ENCODE measurements around the gene BCAT1.
"Not testable (repeated sequence)": the region's sequence is repeated elsewhere in the genome, so short reads cannot be mapped to it uniquely, and the experiment has no call there.

The BCAT1 gene

DNA sequence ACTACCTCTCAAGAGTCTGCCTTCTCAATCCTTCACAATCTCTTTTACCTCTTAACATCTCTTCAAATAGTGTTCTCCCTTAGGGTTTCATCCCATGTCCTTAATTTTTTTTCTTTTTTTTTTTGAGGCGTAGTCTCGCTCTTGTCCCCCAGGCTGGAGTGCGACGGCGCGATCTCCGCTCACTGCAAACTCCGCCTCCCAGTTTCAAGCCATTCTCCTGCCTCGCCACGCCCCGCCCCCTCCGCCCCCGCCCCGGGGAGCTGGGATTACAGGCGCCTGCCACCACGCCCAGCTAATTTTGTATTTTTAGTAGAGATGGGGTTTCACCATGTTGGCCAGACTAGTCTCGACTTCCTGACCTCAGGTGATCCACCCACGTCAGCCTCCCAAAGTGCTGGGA, 7.0 kb upstream of the BCAT1 start:
- no peak for FAIRE-seq

DNA sequence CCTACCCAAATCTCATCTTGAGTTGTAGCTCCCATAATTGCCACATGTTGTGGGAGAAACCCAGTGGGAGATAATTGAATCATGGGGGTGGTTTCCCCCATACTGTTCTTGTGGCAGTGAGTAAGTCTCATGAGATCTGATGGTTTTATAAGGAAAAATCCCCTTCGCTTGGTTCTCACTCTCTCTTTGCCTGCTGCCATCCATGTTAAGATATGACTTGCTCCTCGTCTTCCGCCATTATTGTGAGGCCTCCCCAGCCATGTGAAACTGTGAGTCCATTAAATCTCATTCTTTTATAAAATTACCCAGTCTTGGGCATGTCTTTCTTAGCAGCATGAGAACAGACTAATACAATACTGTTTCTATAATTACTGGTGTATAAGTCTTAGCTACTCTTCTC, 6.5 kb upstream of the BCAT1 start:
- no peak for FAIRE-seq

DNA sequence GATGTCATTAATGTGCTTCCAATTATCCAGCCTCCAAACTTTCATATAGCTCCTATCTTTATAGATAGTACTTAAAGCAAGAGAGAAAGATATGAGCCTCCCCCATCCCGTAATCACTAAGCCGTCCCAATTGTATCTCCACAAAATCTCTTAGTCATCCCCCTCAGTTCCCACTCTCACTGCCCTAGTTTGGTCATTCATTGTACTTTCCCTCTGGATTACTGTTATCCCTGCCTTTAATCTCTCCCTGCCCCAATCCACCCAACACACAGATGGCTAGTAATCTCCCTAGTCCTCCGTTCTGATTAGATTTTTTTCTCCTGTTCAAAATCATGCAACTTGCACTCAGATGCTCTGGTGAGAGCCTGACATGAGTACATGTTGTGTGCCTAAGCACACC, 5.4 kb upstream of the BCAT1 start:
- no peak for FAIRE-seq

DNA sequence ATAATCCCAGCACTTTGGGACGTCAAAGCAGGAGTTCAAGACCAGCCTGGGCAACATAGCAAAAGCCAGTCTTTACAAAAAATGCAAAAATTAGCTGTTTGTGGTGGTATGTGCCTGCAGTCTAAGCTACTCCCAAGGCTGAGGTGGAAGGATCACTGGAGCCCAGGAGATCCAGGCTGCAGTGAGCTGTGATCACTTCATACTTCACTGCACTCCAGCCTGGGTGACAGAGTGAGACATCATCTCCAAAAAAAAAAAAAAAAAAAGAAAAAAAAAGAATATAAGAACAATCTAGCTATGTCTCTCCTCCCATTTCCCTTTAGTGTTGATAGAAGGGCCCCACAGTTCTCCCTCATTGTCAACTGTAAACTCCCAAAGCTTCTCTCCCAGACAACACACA, 3.5 kb upstream of the BCAT1 start:
- FAIRE-seq, result no peak

DNA sequence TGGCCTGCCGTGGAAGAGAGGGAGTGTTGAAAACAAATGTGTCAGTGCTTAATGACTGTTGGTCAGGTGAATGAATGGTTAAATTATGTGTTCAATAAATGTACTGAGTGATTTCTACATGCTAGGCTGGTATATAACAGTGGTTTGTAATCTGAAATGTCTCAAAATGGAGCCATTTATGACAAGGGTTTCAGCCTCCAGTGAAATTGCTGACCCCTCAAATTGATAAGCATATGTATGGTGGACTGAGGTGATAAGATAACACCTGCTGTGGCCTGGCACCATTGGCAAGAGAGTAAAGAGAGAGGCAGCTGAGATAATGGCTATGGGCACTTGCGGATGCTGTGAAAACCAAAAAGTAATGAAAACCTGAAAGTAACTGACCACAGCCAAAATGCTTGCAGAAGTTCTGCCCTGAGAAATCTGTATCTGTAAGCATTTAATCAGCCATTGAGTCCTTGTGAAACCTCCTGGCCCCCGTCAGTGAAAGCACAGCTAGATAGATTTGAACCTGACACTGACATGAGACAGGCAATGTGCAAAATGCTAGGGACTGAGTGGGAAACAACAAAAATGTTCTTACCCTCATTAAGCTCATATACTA, 1.4 kb upstream of the BCAT1 start:
- FAIRE-seq, result no peak

DNA sequence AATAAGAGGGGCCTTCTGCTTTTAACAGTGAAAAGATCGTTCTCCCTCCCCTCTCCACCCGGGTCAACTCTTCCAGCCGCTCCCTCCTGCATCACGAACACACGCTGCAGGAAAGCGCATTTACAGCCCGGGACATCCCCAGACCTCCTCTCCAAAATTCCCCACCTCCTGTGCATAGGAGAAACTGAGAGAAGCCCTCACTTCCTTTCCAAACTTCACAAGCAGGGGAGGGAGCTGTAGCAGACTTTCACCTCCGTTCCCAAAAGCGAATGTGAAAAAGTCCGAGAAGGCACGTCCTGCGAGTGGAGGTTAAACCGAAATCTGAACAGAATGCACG, 513 bp downstream of the BCAT1 start:
- no peak for FAIRE-seq

DNA sequence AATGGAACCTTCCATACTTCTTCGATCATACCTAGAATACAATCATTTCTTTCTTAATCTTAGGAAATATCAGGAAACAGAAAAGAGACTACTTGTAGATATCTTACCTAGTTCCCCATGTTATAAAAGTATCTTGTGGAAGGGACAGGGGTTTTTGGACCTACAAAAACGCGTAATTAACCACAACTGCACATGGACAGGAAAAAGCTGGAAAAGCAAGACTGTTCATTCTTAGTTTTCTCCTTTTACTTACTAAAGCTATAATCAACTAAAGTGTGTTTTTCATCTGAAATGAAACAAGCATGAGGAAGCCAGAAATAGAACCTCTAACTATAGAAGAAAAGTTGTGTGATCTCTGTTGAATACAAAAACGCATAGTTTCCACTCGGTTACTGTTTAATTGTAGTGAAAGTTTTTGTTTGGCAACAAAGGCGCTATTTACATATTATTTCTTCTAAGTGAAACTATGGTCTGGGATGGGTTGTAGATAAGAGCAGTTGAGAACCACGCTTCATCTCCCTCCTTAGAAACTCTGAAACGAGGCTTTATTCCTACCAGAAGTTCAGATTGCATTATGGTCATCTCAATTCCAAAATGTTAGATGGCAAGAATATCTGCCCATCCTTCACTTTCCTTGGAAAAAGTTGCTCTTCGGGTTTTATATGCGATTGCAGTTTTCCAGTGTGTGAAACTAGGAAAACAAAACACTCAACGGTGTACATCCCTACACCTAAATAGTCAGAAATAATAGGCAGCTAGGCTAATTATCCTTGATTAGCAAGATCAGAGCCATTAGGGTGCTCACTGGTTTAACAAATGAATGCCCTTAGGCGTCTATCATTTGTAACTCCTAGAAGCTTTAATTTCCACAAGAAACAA, 1.1 kb downstream of the BCAT1 start:
- no peak for FAIRE-seq

DNA sequence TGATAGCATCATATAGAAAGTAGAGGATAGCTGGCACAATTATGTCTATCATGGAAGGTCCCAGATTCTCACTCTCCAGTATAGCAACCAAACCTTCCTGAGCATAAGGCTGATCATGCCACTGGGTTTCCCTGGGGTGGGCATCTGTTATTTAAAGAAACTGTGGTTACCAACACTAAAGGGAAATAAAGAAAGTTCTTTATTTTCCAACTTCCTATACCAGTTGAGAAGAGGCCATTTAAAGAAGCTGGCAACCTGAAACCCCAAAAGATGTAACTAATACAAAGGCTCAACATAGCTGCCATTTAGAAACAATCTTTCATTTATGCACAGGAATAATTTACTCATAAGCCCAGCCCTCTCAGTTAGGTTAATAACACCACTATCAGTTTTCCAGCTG, 3.1 kb downstream of the BCAT1 start:
- no peak for FAIRE-seq

DNA sequence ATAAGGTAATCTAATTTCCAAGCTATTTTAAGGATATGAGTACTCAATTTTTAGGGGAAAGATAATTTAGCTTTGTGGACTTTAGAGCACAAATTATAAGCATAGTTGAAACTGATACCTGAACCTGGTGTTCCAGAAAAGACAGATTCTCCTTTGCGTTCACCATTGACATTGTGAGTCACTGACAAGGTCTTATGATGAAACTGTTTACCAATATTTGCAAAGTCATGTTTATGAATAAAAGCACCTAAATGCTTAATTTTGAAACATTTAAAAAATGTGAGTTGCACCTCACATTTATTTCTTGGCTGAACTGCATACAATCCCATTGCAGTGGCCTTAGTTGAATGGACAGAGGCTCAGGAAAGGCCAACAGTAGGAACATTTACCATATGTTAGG, 3.9 kb downstream of the BCAT1 start:
- no peak for FAIRE-seq

DNA sequence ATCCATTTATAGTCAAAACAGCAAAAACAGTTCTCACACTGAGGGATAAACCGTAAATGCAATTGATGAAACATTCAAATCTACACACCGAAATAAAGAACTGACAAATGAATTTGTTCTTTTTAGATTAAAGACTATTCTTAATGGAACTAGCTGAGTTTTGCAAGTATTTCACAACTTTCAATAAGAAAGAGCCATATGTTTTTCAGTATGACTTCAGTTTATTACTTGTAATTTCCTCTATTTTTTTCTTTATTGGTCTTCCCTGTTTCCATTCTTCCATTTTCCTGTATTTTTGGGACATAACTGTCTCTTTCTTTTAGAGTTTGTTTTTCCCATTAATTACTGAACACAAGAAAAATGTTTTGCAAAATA, 4.3 kb downstream of the BCAT1 start:
- no peak for FAIRE-seq

DNA sequence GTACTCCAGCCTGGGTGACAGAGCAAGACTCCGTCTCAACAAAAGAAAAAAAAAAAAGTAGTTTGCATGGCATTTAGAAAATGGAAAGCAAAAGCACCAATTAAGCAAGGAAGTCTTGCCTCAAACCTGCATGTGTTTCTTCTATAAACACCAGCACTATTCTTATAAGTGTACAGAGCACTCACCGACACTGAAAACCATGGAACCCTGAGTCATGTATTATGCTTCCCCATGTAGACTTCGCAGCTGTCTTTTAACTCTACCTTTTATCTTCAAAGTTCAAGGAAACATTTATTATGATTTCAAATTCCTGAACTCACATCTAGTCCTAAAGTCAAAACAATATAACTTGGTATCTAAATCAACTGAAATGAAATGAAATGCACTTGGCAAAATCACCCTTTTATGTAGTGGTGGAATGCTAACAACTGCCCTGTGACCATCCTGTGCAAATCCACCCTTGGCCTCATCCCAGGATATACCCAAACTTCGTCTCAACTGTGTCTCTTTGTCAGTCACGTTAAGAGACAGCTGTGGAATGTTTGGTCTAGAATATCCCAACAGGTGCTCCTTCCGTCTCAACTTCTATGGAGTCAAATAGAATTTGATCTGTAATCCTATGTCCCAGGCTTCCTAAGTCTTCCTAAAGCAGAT, 4.8 kb downstream of the BCAT1 start:
- FAIRE-seq, result no peak

DNA sequence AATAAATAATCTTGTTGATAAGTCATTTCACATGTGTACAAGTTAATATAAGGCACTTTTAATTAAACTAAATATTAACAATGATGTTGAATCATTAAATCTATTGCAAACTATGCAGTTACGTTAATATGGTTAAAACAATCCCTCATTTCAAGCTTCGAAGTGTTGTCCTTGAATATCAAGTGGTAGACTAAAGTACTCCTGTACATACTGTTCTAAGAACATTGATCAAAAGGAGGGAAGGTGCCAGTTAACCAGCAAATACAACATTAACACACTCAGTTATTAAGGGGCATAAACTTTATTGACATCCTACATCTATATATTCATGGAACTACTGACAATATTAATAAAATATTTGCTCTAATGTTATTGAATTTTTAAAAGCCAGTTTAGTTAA, 8.7 kb downstream of the BCAT1 start:
- no peak for FAIRE-seq

DNA sequence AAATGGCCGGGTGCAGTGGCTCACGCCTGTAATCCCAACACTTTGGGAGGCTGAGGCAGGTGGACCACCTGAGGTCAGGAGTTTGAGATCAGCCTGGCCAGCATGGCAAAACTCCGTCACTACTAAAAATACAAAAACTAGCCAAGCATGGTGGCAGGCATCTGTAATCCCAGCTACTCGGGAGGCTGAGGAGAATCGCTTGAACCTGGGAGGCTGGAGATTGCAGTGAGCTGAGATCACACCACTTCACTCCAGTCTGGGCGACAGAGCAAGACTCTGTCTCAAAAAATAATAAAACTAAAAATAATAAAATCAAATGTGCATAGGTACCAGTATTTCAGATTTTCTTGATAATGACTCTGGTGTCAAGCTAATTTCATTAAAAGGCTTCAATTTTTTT, 9.3 kb downstream of the BCAT1 start:
- not testable (repeated sequence) for FAIRE-seq

DNA sequence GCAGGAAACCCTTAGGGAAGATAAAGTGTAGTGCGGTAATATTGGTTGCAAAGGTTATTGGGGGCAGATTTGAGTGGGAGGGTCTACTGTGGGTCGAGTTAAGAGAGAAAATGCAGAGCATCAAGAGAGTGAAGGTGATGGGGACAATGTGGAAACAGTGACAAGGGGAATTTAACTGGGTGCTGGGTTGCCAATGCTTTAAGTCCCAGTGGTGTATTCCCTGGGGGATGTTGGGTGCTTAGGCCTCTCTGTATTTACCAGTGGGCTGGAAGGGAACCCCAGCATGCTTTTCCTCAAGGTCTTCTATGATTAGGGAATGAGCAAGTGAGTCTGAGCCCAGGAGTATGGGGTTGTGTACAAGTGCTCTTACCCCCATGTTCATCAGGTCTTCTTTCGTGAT, 10.6 kb downstream of the BCAT1 start:
- FAIRE-seq, result no peak

DNA sequence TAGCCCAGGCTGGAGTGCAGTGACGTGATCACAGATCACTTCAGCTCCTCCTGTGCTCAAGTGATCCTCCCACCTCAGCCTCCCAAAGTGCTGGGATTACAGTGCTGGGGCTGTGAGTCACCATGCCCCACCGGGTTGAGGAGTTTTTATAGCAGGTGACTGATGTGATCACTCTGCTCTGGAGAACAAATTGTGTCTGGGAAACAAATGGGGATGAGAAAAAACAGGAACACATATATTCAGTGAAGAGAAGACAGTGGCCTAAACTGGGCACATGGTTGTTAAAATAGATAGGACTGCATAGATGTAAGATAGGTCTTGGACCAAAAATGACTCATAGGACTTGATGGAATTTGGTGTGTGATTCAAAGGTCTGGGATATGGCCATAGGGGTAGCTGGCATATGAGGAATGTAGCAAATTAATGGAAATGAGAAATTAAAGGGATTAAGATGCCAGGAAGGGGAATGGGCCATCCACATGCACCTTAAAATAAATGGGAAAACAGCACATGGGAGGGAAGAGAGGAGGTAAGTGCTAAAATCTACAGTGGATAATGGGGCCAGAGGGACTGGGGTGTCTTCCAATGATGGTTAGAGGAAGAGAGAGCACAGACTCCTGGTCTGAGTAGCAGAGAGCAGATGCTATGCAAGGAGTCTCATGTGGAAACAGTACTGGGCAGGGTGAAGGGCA, 11.2 kb downstream of the BCAT1 start:
- no peak for FAIRE-seq

DNA sequence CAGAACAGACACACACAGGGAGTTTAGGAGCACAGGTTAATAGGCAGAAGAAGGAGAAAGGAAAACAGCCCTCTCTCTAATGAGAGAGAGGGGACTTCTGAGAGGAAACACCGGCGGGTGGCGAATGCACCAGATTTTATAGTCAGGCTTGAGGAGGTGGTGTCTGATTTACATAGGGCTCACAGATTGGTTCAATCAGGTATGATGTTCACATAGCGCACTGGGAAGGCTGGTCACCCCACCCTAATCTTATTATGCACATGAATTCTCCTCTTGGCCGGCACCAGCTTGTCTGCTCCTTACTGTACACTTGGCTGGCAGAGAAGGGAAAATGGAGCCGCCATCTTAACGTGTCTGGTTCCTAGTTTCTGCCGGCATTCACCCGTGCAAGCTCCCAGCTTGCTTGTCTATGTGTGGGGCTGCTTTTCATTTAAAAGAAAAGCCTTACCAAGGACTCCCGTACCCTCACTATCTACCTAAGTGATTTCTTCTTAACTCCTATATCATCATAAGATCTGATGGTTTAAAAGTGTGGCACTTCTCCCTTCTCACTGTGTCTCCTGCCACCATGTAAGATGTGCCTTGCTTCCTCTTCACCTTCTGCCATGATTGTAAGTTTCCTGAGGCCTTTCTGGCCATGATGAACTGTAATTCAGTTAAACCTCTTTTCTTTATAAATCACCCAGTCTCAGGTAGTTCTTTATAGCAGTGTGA, 15.1 kb downstream of the BCAT1 start:
- no peak for FAIRE-seq

DNA sequence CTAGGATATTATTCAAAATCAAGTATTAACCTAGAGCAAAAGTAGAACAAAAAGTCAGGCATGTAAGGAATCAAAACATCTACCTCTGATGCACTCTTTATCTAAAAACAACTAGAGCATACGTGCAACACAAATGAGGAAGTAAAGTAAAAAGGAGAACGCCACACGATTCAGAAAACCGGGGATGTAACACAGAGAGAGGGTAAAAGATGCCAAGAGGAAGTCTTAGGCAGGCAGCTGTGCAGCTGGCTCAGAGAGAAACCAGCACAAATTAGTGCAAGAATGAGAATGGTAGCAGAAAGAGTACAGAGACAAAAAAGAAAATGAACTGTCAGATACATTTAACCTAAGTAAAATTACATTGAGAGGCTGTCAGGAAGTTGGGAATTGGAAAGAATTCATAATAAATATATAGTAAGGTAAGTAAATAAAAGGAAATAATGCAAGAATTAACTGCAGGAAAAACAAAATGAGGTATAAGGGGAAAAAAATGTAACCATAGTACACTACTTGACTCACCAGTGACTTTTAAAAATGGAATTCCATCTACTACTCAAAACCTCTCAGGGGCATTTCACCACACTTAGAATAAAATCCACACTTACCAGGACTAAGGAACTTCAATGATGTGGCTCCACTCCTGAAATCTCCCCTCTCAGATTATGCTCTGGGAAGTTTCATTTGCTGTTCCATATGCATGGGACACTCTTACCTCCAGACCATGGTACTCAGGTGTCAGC, 17.1 kb downstream of the BCAT1 start:
- no peak for FAIRE-seq

DNA sequence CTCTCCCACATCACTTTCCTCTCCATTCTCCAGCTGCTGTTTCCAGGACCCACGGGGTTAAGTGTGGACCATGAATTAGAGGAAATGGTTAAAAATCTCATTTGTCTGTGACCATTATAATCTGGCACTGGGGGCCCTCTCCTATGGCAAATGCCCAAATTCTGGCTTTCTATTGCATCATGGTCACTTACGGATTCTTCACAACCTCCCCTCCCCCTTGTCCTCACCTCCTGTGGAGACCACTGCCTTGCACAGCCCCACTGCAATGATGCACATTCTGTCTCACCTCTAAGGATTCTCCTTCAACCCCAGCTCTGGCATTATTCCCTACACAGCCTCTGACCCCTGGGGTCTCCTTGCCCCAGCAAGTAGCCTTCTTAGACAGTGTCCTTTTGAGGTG, 18.9 kb downstream of the BCAT1 start:
- FAIRE-seq, result no peak

DNA sequence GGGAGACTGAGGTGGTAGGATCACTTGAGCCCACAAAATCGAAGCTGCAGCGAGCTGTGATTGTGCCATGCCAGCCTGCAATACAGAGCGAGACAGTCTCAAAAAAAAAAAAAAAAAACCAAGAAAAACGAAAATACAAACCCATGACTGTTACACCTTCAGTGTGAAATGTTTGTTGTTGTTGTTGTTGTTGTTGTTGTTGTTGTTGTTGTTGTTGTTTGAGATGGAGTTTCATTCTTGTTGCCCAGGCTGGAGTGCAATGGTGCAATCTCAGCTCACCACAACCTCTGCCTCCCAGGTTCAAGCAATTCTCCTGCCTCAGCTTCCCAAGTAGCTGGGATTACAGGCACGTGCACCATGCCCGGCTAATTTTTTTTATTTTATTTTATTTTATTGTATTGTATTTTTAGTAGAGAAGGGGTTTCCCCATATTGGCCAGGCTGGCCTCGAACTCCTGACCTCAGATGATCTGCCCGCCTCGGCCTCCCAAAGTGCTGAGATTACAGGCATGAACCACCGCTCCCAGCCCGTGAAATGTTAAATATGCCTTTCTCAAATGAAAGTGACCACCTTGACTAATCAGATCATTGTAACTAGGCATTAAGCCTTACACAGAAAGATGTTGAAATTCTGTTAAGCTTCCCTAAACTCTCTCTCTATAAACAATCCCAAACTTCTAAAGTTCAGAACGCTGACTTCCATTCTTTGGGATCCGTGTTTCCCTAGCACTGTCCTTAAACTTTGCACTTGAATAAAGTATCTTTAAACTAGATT, 20.2 kb downstream of the BCAT1 start:
- not testable (repeated sequence) for FAIRE-seq

DNA sequence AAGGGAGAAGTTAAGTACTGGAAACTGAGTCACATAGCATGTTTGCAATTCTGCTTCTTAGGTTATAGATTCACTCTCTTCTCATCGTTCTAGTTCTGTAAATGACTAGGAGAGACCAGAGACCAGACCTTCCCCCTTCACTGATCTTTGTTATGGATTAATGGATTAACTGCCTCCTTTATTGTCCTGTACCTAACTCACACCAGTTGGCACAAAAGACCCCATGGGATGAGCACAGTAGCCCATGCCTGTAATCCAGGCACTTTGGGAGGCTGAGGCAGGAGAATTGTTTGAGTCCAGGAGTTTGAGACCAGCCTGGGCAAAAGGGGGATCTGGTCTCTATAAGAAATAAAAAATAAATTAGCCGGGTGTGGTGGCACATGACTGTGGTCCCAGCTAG, 20.8 kb downstream of the BCAT1 start:
- no peak for FAIRE-seq

DNA sequence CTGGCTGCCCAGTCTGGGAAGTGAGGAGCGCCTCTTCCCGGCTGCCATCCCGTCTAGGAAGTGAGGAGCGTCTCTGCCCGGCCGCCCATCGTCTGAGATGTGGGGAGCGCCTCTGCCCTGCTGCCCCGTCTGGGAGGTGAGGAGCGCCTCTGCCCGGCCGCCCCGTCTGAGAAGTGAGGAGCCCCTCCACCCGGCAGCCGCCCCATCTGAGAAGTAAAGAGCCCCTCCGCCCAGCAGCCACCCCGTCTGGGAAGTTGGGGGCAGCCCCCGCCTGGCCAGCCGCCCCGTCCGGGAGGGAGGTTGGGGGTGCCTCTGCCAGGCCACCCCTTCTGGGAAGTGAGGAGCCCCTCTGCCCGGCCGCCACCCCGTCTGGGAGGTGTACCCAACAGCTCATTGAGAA, 22.8 kb downstream of the BCAT1 start:
- not testable (repeated sequence) for FAIRE-seq

All from colon (tissue), 2 donors.